Coronary artery (tissue), 2 donors: ENCODE results near the gene GSG1.

Source experiments
- DNase-seq: peaks from one replicate; pipeline ENCODE4 v3.0.0-alpha.2; 2017; ENCODE audit warnings: low spot score
- H3K27ac ChIP-seq, 2 donors: fragments of 200-600 bp; sonication (generic); one replicate each; pipeline ENCODE4 v1.5.1; 2016 to 2019
- H3K4me3 ChIP-seq: fragments of 200-600 bp; sonication (generic); 2 replicates; pipeline ENCODE4 v1.5.1; 2016; ENCODE audit warnings: mild to moderate bottlenecking, moderate library complexity
- TF ChIP-seq, protein P1 (sequence below): fragments of 200-600 bp; sonication (generic); IDR thresholded peaks from one replicate; pipeline ENCODE4 v1.5.1; 2019; ENCODE audit warnings: antibody characterized with exemption

Gene GSG1

DNA sequence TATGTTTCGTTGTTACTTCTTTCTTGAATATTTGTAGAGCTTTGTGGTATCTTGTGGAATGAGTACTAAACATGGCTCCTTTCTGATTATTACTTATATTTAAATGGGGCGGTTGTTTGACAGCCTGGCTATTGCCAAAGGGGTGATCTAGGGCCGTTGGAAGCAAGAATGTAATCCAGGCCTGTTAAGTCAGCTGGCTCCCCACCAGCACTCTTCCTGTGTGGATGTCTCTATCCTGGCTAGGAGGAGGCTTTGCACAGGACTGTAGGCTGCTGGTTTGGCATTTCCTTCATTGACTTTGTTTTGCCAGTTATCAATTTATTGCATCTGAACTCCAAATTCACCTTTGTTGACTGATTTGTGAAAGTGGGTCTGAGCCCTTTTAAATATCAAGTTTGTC, 53.7 kb downstream of the GSG1 start:
- no peak overlapping the region for H3K4me3 ChIP-seq
- no peak for DNase-seq
- TF ChIP-seq, protein P1, sequence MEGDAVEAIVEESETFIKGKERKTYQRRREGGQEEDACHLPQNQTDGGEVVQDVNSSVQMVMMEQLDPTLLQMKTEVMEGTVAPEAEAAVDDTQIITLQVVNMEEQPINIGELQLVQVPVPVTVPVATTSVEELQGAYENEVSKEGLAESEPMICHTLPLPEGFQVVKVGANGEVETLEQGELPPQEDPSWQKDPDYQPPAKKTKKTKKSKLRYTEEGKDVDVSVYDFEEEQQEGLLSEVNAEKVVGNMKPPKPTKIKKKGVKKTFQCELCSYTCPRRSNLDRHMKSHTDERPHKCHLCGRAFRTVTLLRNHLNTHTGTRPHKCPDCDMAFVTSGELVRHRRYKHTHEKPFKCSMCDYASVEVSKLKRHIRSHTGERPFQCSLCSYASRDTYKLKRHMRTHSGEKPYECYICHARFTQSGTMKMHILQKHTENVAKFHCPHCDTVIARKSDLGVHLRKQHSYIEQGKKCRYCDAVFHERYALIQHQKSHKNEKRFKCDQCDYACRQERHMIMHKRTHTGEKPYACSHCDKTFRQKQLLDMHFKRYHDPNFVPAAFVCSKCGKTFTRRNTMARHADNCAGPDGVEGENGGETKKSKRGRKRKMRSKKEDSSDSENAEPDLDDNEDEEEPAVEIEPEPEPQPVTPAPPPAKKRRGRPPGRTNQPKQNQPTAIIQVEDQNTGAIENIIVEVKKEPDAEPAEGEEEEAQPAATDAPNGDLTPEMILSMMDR: no peak
- H3K27ac ChIP-seq: no peak overlapping the region

DNA sequence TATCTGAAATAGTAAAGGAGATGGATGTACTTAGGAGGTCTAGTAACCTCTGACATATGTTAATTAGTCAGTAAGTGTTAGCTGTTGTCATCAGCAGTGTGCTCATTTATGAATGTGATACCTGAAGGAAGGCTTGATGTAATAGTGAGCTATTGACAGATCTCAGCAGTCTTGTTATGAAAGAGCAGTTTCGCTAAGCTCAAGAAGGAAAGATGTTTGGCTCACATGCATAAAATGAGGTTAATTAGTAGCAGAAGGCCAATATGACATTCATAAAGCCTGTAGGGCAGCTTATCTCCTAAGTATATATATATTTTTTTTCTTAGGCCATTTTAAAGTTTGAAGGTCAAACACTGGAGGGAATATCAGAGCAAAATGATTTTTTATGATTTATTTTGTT, 56.5 kb downstream of the GSG1 start:
- TF ChIP-seq, protein P1: no peak
- Histone ChIP-seq H3K4me3 (no peak overlapping the region), H3K27ac (no peak overlapping the region)
- no peak for DNase-seq

DNA sequence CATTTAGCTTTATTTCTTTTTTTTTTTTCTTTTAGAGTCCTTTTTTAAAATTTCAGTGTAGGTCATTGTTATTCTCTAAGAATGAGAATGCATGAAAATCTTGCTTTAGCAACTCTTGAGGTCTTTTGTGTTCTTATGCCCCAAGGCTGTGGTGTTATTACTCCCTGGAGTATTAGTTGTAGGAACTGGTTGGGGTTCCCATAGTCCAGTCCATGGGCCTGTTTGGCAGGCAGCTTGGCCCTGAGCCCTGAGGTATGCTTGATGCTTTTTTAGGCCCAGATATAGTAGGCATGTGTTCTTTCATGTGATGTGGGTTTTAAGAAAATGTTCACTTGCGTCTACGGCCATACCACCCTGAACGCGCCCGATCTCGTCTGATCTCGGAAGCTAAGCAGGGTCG, 57.7 kb downstream of the GSG1 start:
- H3K4me3 ChIP-seq: no peak overlapping the region
- TF ChIP-seq, protein P1: no peak
- DNase-seq: no peak
- H3K27ac ChIP-seq: no peak overlapping the region

DNA sequence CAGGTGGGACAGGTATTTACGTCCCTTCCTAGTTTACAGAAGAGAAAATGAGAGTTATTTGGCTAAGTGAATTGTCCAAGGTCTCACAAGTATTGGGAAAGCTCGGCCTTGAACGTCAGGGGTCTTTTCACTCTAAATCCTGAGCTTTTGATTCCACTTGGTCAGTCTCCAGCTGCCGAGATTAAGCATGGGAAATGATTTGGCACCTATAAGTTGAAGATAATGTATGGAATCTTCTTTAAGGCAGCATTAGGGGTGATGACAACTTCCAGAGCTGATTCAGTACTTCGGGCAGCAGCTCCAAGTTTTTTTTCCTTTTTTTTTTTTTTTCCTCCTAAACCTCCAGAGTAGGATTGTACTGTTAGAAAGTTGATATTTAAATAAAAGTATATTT, 58.6 kb downstream of the GSG1 start:
- H3K4me3 ChIP-seq: peak overlapping the region; percentile 86
- DNase-seq: no peak
- TF ChIP-seq, protein P1: no peak
- no peak overlapping the region for H3K27ac ChIP-seq

DNA sequence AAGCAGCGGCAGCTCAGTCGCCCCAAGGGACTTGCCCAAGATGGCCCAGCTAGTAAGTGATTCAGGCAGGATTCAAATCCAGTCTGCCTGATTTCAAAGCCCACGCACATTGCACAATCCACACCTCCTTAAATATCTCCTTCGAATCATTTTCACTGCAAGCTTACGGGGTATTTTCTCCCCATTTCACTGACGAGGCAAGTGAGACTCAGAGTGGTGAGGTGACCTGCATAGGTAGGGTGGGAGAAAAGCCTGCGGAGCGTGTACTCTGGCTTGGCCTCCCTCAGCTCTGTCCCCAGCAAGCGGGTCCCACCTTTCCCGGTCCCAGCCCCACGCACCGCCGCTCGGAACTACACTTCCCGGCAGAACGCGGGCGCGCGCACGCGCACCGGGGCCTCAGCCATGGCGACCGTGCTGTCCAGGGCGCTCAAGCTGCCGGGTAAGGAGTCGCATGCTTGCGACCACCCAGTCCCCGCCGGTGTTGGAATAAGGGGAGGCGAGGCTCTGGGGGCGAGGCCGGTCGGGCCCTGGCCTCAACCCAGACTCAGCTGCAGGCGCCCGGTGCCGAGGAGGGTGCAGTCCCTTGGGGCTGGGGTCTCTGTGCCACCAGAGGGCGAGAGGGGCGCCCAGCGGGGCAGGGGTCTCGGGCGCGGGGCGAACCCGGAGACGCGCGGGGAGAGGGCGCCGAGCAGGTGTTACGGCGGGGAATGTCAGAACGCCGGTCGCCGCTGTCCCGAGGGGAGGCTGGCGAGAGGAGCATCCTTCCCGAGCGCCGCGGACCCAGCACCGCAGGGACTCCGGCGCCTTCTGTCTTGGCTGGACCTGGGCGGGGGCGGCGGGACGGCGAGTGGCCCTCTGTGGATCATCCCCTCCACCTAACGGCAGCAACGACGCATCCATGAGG, 59.2 kb downstream of the GSG1 start, which contains the start of gene FAM234B:
TSS of gene FAM234B (plus strand) at position 380 of the 904 bp plus-strand sequence. CDS start at position 403, 23 bp downstream.
- TF ChIP-seq, protein P1: no peak
- Histone ChIP-seq H3K27ac (peak within 1 kb of the TSS in 1 of 2 donors; percentile 70), H3K4me3 (peak within 1 kb of the TSS; percentile 86)
- DNase-seq: peak; percentile 81

DNA sequence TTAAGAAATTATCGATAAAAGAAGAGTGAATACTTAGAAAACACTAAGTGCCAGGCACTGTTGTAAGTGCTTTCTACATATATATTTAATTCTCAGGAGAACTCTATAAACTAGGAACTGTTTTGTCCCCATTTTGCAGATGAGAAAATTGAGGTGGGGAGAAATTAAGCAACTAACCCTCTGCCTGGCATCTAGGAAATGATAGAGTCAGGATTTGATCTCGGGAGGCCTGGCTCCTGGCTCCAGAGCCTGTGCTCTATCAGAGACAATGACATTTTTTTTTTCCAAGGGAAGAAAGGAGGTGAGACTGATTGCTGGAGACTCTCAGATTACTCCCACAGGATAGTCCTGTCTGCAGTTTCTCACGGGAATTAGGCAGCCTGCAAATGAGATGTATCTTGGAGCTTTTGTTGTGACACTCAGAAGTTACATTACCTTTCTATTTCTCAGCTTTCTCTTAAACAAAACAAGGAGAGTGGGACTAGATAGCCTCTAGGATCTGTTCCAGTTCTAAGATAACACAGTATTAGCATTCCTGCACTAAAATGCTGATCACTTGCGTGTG, 60.7 kb downstream of the GSG1 start:
- no peak overlapping the region for H3K4me3 ChIP-seq
- DNase-seq: no peak
- TF ChIP-seq, protein P1: no peak
- no peak overlapping the region for H3K27ac ChIP-seq
